Stimulated activated memory B cell treated with anti-CD40 and anti-IgM and Interleukin-4, amounts not matched to agents 10 μg/mL and 1 μg/mL and 100 μg/mL, for 72 hours (primary cell): Measurements from ENCODE around the gene BLCAP.
"Not testable (repeated sequence)": the region's sequence is repeated elsewhere in the genome, so short reads cannot be mapped to it uniquely, and the experiment has no call there.

Experiments
- ATAC-seq: fragments of 150-1000 bp; cut with Tn5 transposase; 2 replicates; pipeline ENCODE4 v1.10.0; 2021
- H3K27ac Mint-ChIP-seq: one replicate; pipeline ENCODE4 v1.8.0; 2022; ENCODE audit warnings: mild to moderate bottlenecking, mixed read lengths
- H3K27me3 Mint-ChIP-seq: one replicate; pipeline ENCODE4 v1.8.0; 2022; ENCODE audit warnings: mixed read lengths
- H3K36me3 Mint-ChIP-seq: one replicate; pipeline ENCODE4 v1.8.0; 2022; ENCODE audit warnings: mixed read lengths
- H3K4me1 Mint-ChIP-seq: one replicate; pipeline ENCODE4 v1.8.0; 2022; ENCODE audit warnings: mixed read lengths
- H3K4me3 Mint-ChIP-seq: one replicate; pipeline ENCODE4 v1.8.0; 2022; ENCODE audit warnings: mild to moderate bottlenecking, moderate library complexity, mixed read lengths
- H3K9me3 Mint-ChIP-seq: one replicate; pipeline ENCODE4 v1.8.0; 2022; ENCODE audit warnings: mixed read lengths

The BLCAP gene

GRCh38 chr20:37500311-37500710, 27.4 kb downstream of the BLCAP start:
- Mint-ChIP-seq H3K4me1 (no peaks in the 10 kb centered on the region), H3K27ac (no peak overlapping the region), H3K27me3 (no peaks in the 10 kb centered on the region), H3K4me3 (no peak overlapping the region), H3K9me3 (no peaks in the 10 kb centered on the region), H3K36me3 (peaks cover 25% of the 10 kb centered on the region)
- ATAC-seq = no peak

GRCh38 chr20:37498066-37498665, 29.5 kb downstream of the BLCAP start:
- Mint-ChIP-seq H3K9me3 (no peaks in the 10 kb centered on the region), H3K27me3 (no peaks in the 10 kb centered on the region), H3K27ac (no peak overlapping the region), H3K4me3 (no peak overlapping the region), H3K4me1 (no peaks in the 10 kb centered on the region), H3K36me3 (peaks cover 35% of the 10 kb centered on the region)
- no peak for ATAC-seq

GRCh38 chr20:37494796-37495195, 32.9 kb downstream of the BLCAP start:
- no peaks in the 10 kb centered on the region for H3K9me3 Mint-ChIP-seq

GRCh38 chr20:37494301-37494700, 33.4 kb downstream of the BLCAP start:
- Mint-ChIP-seq H3K27me3 (no peaks in the 10 kb centered on the region), H3K4me1 (no peaks in the 10 kb centered on the region), H3K4me3 (no peak overlapping the region), H3K9me3 (no peaks in the 10 kb centered on the region), H3K36me3 (peaks cover 40% of the 10 kb centered on the region), H3K27ac (no peak overlapping the region)
- ATAC-seq = no peak

More at GRCh38 chr20:37494796-37495195, 32.9 kb downstream of the BLCAP start:
- Mint-ChIP-seq H3K27me3 (no peaks in the 10 kb centered on the region), H3K36me3 (peaks cover 40% of the 10 kb centered on the region), H3K27ac (no peak overlapping the region), H3K4me1 (no peaks in the 10 kb centered on the region), H3K4me3 (no peak overlapping the region)
- no peak for ATAC-seq

- Mint-ChIP-seq H3K36me3 (peaks cover 31% of the 10 kb centered on the region), H3K27me3 (no peaks in the 10 kb centered on the region), H3K27ac (no peak overlapping the region), H3K4me1 (peaks cover 1% of the 10 kb centered on the region), H3K9me3 (no peaks in the 10 kb centered on the region), H3K4me3 (no peak overlapping the region)
- ATAC-seq = no peak
Observed at GRCh38 chr20:37492945-37493344, 34.7 kb downstream of the BLCAP start.

- H3K27me3 Mint-ChIP-seq = no peaks in the 10 kb centered on the region
- H3K4me1 Mint-ChIP-seq = peaks cover 9% of the 10 kb centered on the region
- H3K36me3 Mint-ChIP-seq = peaks cover 27% of the 10 kb centered on the region
- no peaks in the 10 kb centered on the region for H3K9me3 Mint-ChIP-seq
- H3K27ac Mint-ChIP-seq = no peak overlapping the region
- H3K4me3 Mint-ChIP-seq = no peak overlapping the region
- ATAC-seq = no peak
Observed at GRCh38 chr20:37492096-37492625, 35.5 kb downstream of the BLCAP start.

GRCh38 chr20:37490663-37491350, 36.9 kb downstream of the BLCAP start:
- H3K9me3 Mint-ChIP-seq = no peaks in the 10 kb centered on the region
- H3K27me3 Mint-ChIP-seq = peaks cover 2% of the 10 kb centered on the region
- H3K4me3 Mint-ChIP-seq = no peak overlapping the region
- peaks cover 16% of the 10 kb centered on the region for H3K36me3 Mint-ChIP-seq
- H3K27ac Mint-ChIP-seq = no peak overlapping the region
- peaks cover 13% of the 10 kb centered on the region for H3K4me1 Mint-ChIP-seq
- ATAC-seq = no peak

- peaks cover 15% of the 10 kb centered on the region for H3K27me3 Mint-ChIP-seq
- not testable (repeated sequence) for H3K4me3 Mint-ChIP-seq, ATAC-seq, H3K9me3 Mint-ChIP-seq, H3K27ac Mint-ChIP-seq
- peaks cover 13% of the 10 kb centered on the region for H3K4me1 Mint-ChIP-seq
- peaks cover 11% of the 10 kb centered on the region for H3K36me3 Mint-ChIP-seq
Observed at GRCh38 chr20:37486209-37486608, 41.5 kb downstream of the BLCAP start.

GRCh38 chr20:37484331-37484730, 43.3 kb downstream of the BLCAP start:
- Mint-ChIP-seq H3K27me3 (peaks cover 34% of the 10 kb centered on the region), H3K4me1 (peaks cover 13% of the 10 kb centered on the region), H3K27ac (no peak overlapping the region), H3K4me3 (no peak overlapping the region), H3K9me3 (no peaks in the 10 kb centered on the region), H3K36me3 (peaks cover 22% of the 10 kb centered on the region)
- no peak for ATAC-seq

- Mint-ChIP-seq H3K27ac (no peak overlapping the region), H3K9me3 (no peaks in the 10 kb centered on the region), H3K4me1 (no peaks in the 10 kb centered on the region), H3K36me3 (peaks cover 25% of the 10 kb centered on the region), H3K4me3 (no peak overlapping the region), H3K27me3 (peaks cover 48% of the 10 kb centered on the region)
- ATAC-seq = no peak
Observed at GRCh38 chr20:37481610-37482009, 46.1 kb downstream of the BLCAP start.

GRCh38 chr20:37480919-37481318, 46.8 kb downstream of the BLCAP start:
- H3K27ac Mint-ChIP-seq = no peak overlapping the region
- H3K4me1 Mint-ChIP-seq = no peaks in the 10 kb centered on the region
- H3K4me3 Mint-ChIP-seq = no peak overlapping the region
- H3K36me3 Mint-ChIP-seq = peaks cover 25% of the 10 kb centered on the region
- peaks cover 47% of the 10 kb centered on the region for H3K27me3 Mint-ChIP-seq
- no peaks in the 10 kb centered on the region for H3K9me3 Mint-ChIP-seq
- no peak for ATAC-seq

GRCh38 chr20:37479925-37480691, 47.6 kb downstream of the BLCAP start:
- Mint-ChIP-seq H3K27ac (no peak overlapping the region), H3K4me3 (no peak overlapping the region), H3K9me3 (no peaks in the 10 kb centered on the region), H3K36me3 (peaks cover 20% of the 10 kb centered on the region), H3K27me3 (peaks cover 39% of the 10 kb centered on the region), H3K4me1 (no peaks in the 10 kb centered on the region)
- no peak for ATAC-seq

- ATAC-seq = no peak
- no peak overlapping the region for H3K4me3 Mint-ChIP-seq
- no peak overlapping the region for H3K27ac Mint-ChIP-seq
- H3K27me3 Mint-ChIP-seq = peaks cover 39% of the 10 kb centered on the region
- no peaks in the 10 kb centered on the region for H3K4me1 Mint-ChIP-seq
- peaks cover 15% of the 10 kb centered on the region for H3K36me3 Mint-ChIP-seq
- no peaks in the 10 kb centered on the region for H3K9me3 Mint-ChIP-seq
Observed at GRCh38 chr20:37479266-37479665, 48.4 kb downstream of the BLCAP start.

GRCh38 chr20:37477041-37477440, 50.6 kb downstream of the BLCAP start:
- no peak for ATAC-seq
- H3K27ac Mint-ChIP-seq = no peak overlapping the region
- H3K4me1 Mint-ChIP-seq = no peaks in the 10 kb centered on the region
- H3K27me3 Mint-ChIP-seq = peaks cover 39% of the 10 kb centered on the region
- no peaks in the 10 kb centered on the region for H3K9me3 Mint-ChIP-seq
- H3K36me3 Mint-ChIP-seq = peaks cover 15% of the 10 kb centered on the region
- H3K4me3 Mint-ChIP-seq = no peak overlapping the region

- no peaks in the 10 kb centered on the region for H3K9me3 Mint-ChIP-seq
- H3K4me1 Mint-ChIP-seq = no peaks in the 10 kb centered on the region
- no peak overlapping the region for H3K27ac Mint-ChIP-seq
- no peak for ATAC-seq
- peaks cover 11% of the 10 kb centered on the region for H3K36me3 Mint-ChIP-seq
- H3K4me3 Mint-ChIP-seq = no peak overlapping the region
- peaks cover 23% of the 10 kb centered on the region for H3K27me3 Mint-ChIP-seq
Observed at GRCh38 chr20:37475252-37475651, 52.4 kb downstream of the BLCAP start.
